MCF 10A (cell line): ENCODE data around the gene PKD1. TPM values are rescaled to one million over a fixed set of nuclear protein-coding genes. Genes with fewer than 3 reads are reported as not detected.

Experiments
- BruUV-seq: library from RNA; stranded (reverse); fragments of 400-500 nt; replicated peaks from 2 replicates; lab custom pipeline; 2021; lab: Mats Ljungman, UMichigan
- CTCF ChIA-PET: fragments of 300-600 bp; sonication (Branson Sonifier 250); formaldehyde crosslinking; extraction: SDS; loops from one replicate; lab custom pipeline; 2021; ENCODE audit warnings: antibody characterized with exemption, inconsistent platforms; lab: Yijun Ruan, JAX
- POLR2A ChIA-PET: fragments of 300-600, 350-650 bp; sonication (Branson Sonifier 250); formaldehyde crosslinking; extraction: SDS; loops from one replicate; lab custom pipeline; 2020; ENCODE audit warnings: antibody characterized with exemption, inconsistent platforms; lab: Yijun Ruan, JAX
- DNase-seq: peaks from one replicate; pipeline ENCODE4 v3.0.0-alpha.2; 2018; ENCODE audit not compliant: unreplicated experiment
- H3K27ac Mint-ChIP-seq: one replicate; pipeline ENCODE4 v1.8.0; 2022; ENCODE audit warnings: mild to moderate bottlenecking, low read depth, mixed read lengths; ENCODE audit not compliant: unreplicated experiment
- H3K27me3 Mint-ChIP-seq: one replicate; pipeline ENCODE4 v1.8.0; 2022; ENCODE audit warnings: mixed read lengths; ENCODE audit not compliant: insufficient read depth, unreplicated experiment
- H3K36me3 Mint-ChIP-seq: one replicate; pipeline ENCODE4 v1.8.0; 2022; ENCODE audit warnings: mild to moderate bottlenecking, moderate library complexity, mixed read lengths; ENCODE audit not compliant: insufficient read depth, unreplicated experiment
- H3K4me1 Mint-ChIP-seq: one replicate; pipeline ENCODE4 v1.8.0; 2022; ENCODE audit warnings: mixed read lengths; ENCODE audit not compliant: insufficient read depth, unreplicated experiment
- H3K4me3 Mint-ChIP-seq: one replicate; pipeline ENCODE4 v1.8.0; 2022; ENCODE audit warnings: mild to moderate bottlenecking, moderate library complexity, mixed read lengths; ENCODE audit not compliant: unreplicated experiment
- H3K9me3 Mint-ChIP-seq: one replicate; pipeline ENCODE4 v1.8.0; 2022; ENCODE audit warnings: mixed read lengths; ENCODE audit not compliant: unreplicated experiment
- CTCF ChIP-seq: fragments of 200-600 bp; IDR thresholded peaks from one replicate; pipeline ENCODE4 v1.8.0; 2022; ENCODE audit warnings: antibody characterized with exemption, mild to moderate bottlenecking; ENCODE audit not compliant: unreplicated experiment
- intact Hi-C: fragments of 100-400 bp; cut with micrococcal nuclease; formaldehyde crosslinking; loops from 2 replicates; pipeline ENCODE4 v1.14.1; 2022
- total RNA-seq: library from RNA; stranded (reverse); gene quantifications from 2 replicates; pipeline ENCODE4 v1.2.3, GENCODE V29; 2022

PKD1 gene
- total RNA-seq, 1 experiment from 2014 or later = 187 TPM

GRCh38 chr16:2058420-2058819, 77.3 kb downstream of the PKD1 start:
- no peak for TF ChIP-seq CTCF
- H3K36me3 Mint-ChIP-seq = peaks cover 28% of the 10 kb centered on the region
- CTCF ChIA-PET = no interaction called here

GRCh38 chr16:2057438-2057837, 78.3 kb downstream of the PKD1 start:
- ChIA-PET POLR2A (no interaction called here), CTCF (interaction anchor here (0.6 to 1.2 kb wide), 2 partner anchors 35 to 356 kb away, joined by 3 to 4 read pairs; no protein-coding TSS in a partner anchor)
- Mint-ChIP-seq H3K4me3 (no peak overlapping the region), H3K4me1 (no peaks in the 10 kb centered on the region), H3K27me3 (no peaks in the 10 kb centered on the region), H3K27ac (no peak overlapping the region), H3K9me3 (no peaks in the 10 kb centered on the region), H3K36me3 (peaks cover 28% of the 10 kb centered on the region)
- BruUV-seq = no TSS peak
- DNase-seq = no peak
- no peak for TF ChIP-seq CTCF
- intact Hi-C loops = loop anchor here (2.0 kb wide), 1 partner anchor 35 kb away; no protein-coding TSS in a partner anchor

More at GRCh38 chr16:2058420-2058819, 77.3 kb downstream of the PKD1 start:
- no peaks in the 10 kb centered on the region for H3K9me3 Mint-ChIP-seq
- H3K4me3 Mint-ChIP-seq = no peak overlapping the region
- H3K27me3 Mint-ChIP-seq = no peaks in the 10 kb centered on the region
- no peak overlapping the region for H3K27ac Mint-ChIP-seq
- no TSS peak for BruUV-seq
- POLR2A ChIA-PET = no interaction called here
- intact Hi-C loops = no loop called here
- no peaks in the 10 kb centered on the region for H3K4me1 Mint-ChIP-seq
- DNase-seq = no peak

DNA sequence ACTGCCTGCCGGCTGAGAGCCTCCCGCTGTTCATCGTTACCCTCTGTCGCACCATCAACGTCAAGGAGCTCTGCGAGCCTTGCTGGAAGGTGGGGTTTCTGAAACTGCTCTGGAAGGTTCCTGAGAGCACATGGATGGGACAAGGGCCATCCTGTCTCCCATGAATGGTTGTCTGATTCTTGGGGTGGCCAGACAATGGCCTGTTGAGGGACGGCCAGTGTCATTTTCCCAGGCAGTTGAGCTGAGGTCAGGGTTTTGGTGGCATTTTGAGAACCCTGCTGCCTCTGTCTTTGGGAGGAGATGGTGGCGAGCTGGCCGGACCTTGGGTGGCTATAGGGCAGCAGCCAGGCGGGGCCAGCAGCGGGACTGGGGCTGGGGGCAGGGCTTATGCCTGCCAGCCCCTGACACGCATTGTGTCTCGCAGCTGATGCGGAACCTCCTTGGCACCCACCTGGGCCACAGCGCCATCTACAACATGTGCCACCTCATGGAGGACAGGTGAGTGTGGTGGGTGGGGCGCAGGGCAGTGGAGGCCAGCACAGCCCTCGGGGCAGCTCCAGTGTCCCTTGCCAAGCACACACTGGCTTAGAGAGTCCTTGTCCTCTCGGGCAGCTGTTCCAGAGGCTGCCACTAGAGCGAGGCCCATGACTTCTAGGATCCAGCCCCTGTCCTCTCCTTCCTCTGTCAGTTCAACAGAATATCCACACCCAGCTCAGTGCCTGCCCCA, 78.9 kb downstream of the PKD1 start:
- H3K36me3 Mint-ChIP-seq = peaks cover 29% of the 10 kb centered on the region
- H3K4me3 Mint-ChIP-seq = no peak overlapping the region
- intact Hi-C loops = loop anchor here (2.0 kb wide), 1 partner anchor 34 kb away; no protein-coding TSS in a partner anchor
- DNase-seq = no peak
- H3K9me3 Mint-ChIP-seq = no peaks in the 10 kb centered on the region
- H3K27ac Mint-ChIP-seq = no peak overlapping the region
- BruUV-seq = no TSS peak
- no peak for TF ChIP-seq CTCF
- POLR2A ChIA-PET = interaction anchor here (1.0 to 2.0 kb wide), 2 partner anchors 9 to 79 kb away, joined by 3 to 13 read pairs; partner anchors contain the start of genes NTHL1, PKD1 and TSC2
- no peaks in the 10 kb centered on the region for H3K27me3 Mint-ChIP-seq
- CTCF ChIA-PET = interaction anchor here (0.6 to 1.6 kb wide), 4 partner anchors 10 to 355 kb away, joined by 3 to 5 read pairs (median 4); no protein-coding TSS in a partner anchor
- no peaks in the 10 kb centered on the region for H3K4me1 Mint-ChIP-seq

- H3K27ac Mint-ChIP-seq = no peak overlapping the region
- no peaks in the 10 kb centered on the region for H3K9me3 Mint-ChIP-seq
- BruUV-seq = no TSS peak
- DNase-seq = no peak
- no peak overlapping the region for H3K4me3 Mint-ChIP-seq
- TF ChIP-seq CTCF = no peak
- intact Hi-C loops = loop anchor here (2.0 kb wide), 1 partner anchor 33 kb away; no protein-coding TSS in a partner anchor
- no peaks in the 10 kb centered on the region for H3K27me3 Mint-ChIP-seq
- peaks cover 31% of the 10 kb centered on the region for H3K36me3 Mint-ChIP-seq
- ChIA-PET CTCF (interaction anchor here (0.9 to 1.6 kb wide), 2 partner anchors 9 to 21 kb away, joined by 5 to 6 read pairs; no protein-coding TSS in a partner anchor), POLR2A (interaction anchor here (1.0 to 2.0 kb wide), 2 partner anchors 8 to 80 kb away, joined by 3 to 13 read pairs; partner anchors contain the start of genes NTHL1, PKD1 and TSC2)
- no peaks in the 10 kb centered on the region for H3K4me1 Mint-ChIP-seq
Measured at GRCh38 chr16:2056077-2056476, 79.6 kb downstream of the PKD1 start.
